SH-SY5Y (cell line): ENCODE results near the gene RNU5D-1.

ENCODE experiments used
- GATA2 ChIP-seq: IDR thresholded peaks from 2 replicates; pipeline ENCODE4 v1.6.1; 2011; ENCODE audit warnings: mild to moderate bottlenecking, low read depth, low read length
- GATA3 ChIP-seq: IDR thresholded peaks from 2 replicates; pipeline ENCODE4 v1.6.1; 2011; ENCODE audit warnings: low read depth, mild to moderate bottlenecking, low read length, moderate library complexity

- TF ChIP-seq GATA2, result no peak
- no peak for TF ChIP-seq GATA3
These were observed 30.4 kb downstream of the RNU5D-1 start for GRCh38 chr1:44700573-44700972.
